Measurements from ENCODE around the gene DEPDC1B. TPM values are rescaled to one million over a fixed set of nuclear protein-coding genes. Genes with fewer than 3 reads are reported as not detected.

DEPDC1B gene
- polyA plus RNA-seq, 1 donor from 2014 or later = 7.1 TPM

GRCh38 chr5:60674251-60675069 is 25.5 kb downstream of the DEPDC1B start:
- Histone ChIP-seq H3F3A (ENCODE audit: insufficient read depth, low read length, poor library complexity, severe bottlenecking) (no peaks in the 10 kb centered on the region), H3K9ac (ENCODE audit: low read length) (no peak overlapping the region), H3K9me3 (ENCODE audit: low read length) (no peaks in the 10 kb centered on the region), H3K27me3 (ENCODE audit: insufficient read depth, low read depth, low read length) (no peaks in the 10 kb centered on the region), H3K79me2 (replicated peaks; ENCODE audit: insufficient read depth, low read length) (peaks cover 11% of the 10 kb centered on the region), H3K27ac (ENCODE audit: low read length) (no peak overlapping the region), H3K4me3 (ENCODE audit: low read length) (no peak overlapping the region), H3K4me2 (ENCODE audit: low read length) (no peak overlapping the region), H2AFZ (ENCODE audit: low read depth, low read length) (no peak overlapping the region), H4K20me1 (ENCODE audit: insufficient read depth) (no peaks in the 10 kb centered on the region), H3K9me2 (ENCODE audit: insufficient read depth, low read length) (no peaks in the 10 kb centered on the region), H3K36me3 (ENCODE audit: insufficient read depth, low read length) (no peaks in the 10 kb centered on the region)
- TF ChIP-seq MXI1 (conservative IDR thresholded peaks at IDR 0.05; ENCODE audit: poor library complexity, severe bottlenecking) (no peak), TAF1 (IDR thresholded peaks at IDR 0.05; ENCODE audit: low read depth) (no peak), SMC3 (conservative IDR thresholded peaks at IDR 0.05; ENCODE audit: poor library complexity) (no peak), CTCF (IDR thresholded peaks at IDR 0.05; ENCODE audit: poor library complexity, severe bottlenecking) (no peak), RAD21 (conservative IDR thresholded peaks at IDR 0.05) (no peak), EP300 (conservative IDR thresholded peaks at IDR 0.05; ENCODE audit: poor library complexity, severe bottlenecking) (no peak), POLR2AphosphoS5 (IDR thresholded peaks at IDR 0.05) (no peak)

GRCh38 chr5:60673334-60673733 is 26.6 kb downstream of the DEPDC1B start:
- Histone ChIP-seq H4K20me1 (ENCODE audit: insufficient read depth) (no peaks in the 10 kb centered on the region), H2AFZ (ENCODE audit: low read depth, low read length) (no peak overlapping the region), H3K4me2 (ENCODE audit: low read length) (no peak overlapping the region), H3F3A (ENCODE audit: insufficient read depth, low read length, poor library complexity, severe bottlenecking) (no peaks in the 10 kb centered on the region), H3K79me2 (replicated peaks; ENCODE audit: insufficient read depth, low read length) (peaks cover 9% of the 10 kb centered on the region), H3K36me3 (ENCODE audit: insufficient read depth, low read length) (no peaks in the 10 kb centered on the region), H3K27me3 (ENCODE audit: insufficient read depth, low read depth, low read length) (no peaks in the 10 kb centered on the region), H3K27ac (ENCODE audit: low read length) (no peak overlapping the region), H3K9ac (ENCODE audit: low read length) (no peak overlapping the region), H3K9me3 (ENCODE audit: low read length) (no peaks in the 10 kb centered on the region), H3K4me3 (ENCODE audit: low read length) (no peak overlapping the region), H3K9me2 (ENCODE audit: insufficient read depth, low read length) (no peaks in the 10 kb centered on the region)
- TF ChIP-seq POLR2AphosphoS5 (IDR thresholded peaks at IDR 0.05) (no peak), TAF1 (IDR thresholded peaks at IDR 0.05; ENCODE audit: low read depth) (no peak), CTCF (IDR thresholded peaks at IDR 0.05; ENCODE audit: poor library complexity, severe bottlenecking) (no peak), EZH2 (IDR thresholded peaks at IDR 0.05; ENCODE audit: borderline replicate concordance, insufficient read depth, low read length, poor library complexity, severe bottlenecking) (no peak), SMC3 (conservative IDR thresholded peaks at IDR 0.05; ENCODE audit: poor library complexity) (no peak), EP300 (conservative IDR thresholded peaks at IDR 0.05; ENCODE audit: poor library complexity, severe bottlenecking) (no peak), MXI1 (conservative IDR thresholded peaks at IDR 0.05; ENCODE audit: poor library complexity, severe bottlenecking) (no peak)

All from neural cell (in vitro differentiated cells).